ENCODE measurements around the gene HSPG2.

GRCh38 chr1:21952786-21953520 lies 15.8 kb upstream of the HSPG2 start:
- no peak for TF ChIP-seq CTCF (IDR thresholded peaks at IDR 0.05)
- no peak for TF ChIP-seq POLR2A (IDR thresholded peaks at IDR 0.05)

All from thyroid gland (tissue), 4 donors.